Measurements from ENCODE around the gene IQCK.

DNA sequence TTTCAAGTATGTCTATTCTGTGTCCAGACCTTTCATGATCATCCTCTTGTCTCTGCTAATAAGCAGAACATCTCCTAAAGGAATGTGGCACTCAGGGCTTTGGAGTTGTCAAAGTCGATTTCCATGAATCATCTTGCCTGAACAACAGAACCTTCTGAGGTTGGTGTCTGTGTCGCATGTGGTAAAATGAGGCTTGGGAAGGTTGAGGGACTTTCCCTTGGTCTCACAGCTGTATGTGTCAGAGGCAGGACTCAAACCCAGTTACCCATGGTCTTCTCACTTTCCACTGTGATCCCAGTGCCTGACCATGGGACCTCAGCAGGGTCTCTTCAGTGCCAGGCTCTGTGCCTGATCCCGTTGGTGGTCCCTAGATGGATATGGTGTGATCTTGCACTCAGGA, 170.8 kb downstream of the IQCK start:
- TF ChIP-seq, protein P1, sequence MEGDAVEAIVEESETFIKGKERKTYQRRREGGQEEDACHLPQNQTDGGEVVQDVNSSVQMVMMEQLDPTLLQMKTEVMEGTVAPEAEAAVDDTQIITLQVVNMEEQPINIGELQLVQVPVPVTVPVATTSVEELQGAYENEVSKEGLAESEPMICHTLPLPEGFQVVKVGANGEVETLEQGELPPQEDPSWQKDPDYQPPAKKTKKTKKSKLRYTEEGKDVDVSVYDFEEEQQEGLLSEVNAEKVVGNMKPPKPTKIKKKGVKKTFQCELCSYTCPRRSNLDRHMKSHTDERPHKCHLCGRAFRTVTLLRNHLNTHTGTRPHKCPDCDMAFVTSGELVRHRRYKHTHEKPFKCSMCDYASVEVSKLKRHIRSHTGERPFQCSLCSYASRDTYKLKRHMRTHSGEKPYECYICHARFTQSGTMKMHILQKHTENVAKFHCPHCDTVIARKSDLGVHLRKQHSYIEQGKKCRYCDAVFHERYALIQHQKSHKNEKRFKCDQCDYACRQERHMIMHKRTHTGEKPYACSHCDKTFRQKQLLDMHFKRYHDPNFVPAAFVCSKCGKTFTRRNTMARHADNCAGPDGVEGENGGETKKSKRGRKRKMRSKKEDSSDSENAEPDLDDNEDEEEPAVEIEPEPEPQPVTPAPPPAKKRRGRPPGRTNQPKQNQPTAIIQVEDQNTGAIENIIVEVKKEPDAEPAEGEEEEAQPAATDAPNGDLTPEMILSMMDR (IDR thresholded peaks at IDR 0.05) = no peak
- no peak for TF ChIP-seq POLR2AphosphoS5 (IDR thresholded peaks at IDR 0.05; ENCODE audit: insufficient read depth in 1 of 2, low read depth in 1 of 2)
- TF ChIP-seq POLR2A (IDR thresholded peaks at IDR 0.05) = no peak

All from vagina (tissue), 2 donors.